Endothelial cell of umbilical vein (primary cell): ENCODE results near the gene XYLB. TPM values are rescaled to one million over a fixed set of nuclear protein-coding genes. Genes with fewer than 3 reads are reported as not detected.

Experiments used
- BruUV-seq: library from RNA; stranded (reverse); fragments of 400-500 nt; replicated peaks from 2 replicates; lab custom pipeline; 2021; lab: Mats Ljungman, UMichigan
- CTCF ChIA-PET: fragments of 300-600, 350-600 bp; sonication (Branson Sonifier 250); formaldehyde crosslinking; loops from one replicate; lab custom pipeline; 2021; ENCODE audit warnings: antibody characterized with exemption, inconsistent platforms; lab: Charles Lee
- POLR2A ChIA-PET: fragments of 300-600, 350-600 bp; sonication (Branson Sonifier 250); formaldehyde crosslinking; loops from one replicate; lab custom pipeline; 2021; ENCODE audit warnings: antibody characterized with exemption, inconsistent platforms; lab: Charles Lee
- DNase-seq: peaks from one replicate; pipeline ENCODE4 v3.0.0-alpha.2; 2011; ENCODE audit warnings: low read depth, low spot score
- FAIRE-seq: peaks from 2 replicates; lab custom pipeline; 2011; peaks lifted over from hg19 to GRCh38; lab: Jason Lieb, UNC
- H2AFZ ChIP-seq: 2 replicates; pipeline ENCODE4 v1.6.0; 2012; ENCODE audit warnings: low read depth, low read length, control low read depth, inconsistent platforms
- H3K27ac ChIP-seq: 2 replicates; pipeline ENCODE4 v1.5.1; 2011; ENCODE audit warnings: low read depth, mild to moderate bottlenecking, control low read depth, low read length, moderate library complexity; ENCODE audit not compliant: insufficient read depth
- H3K27me3 ChIP-seq, 2 experiments: 2 replicates each; pipeline versions ENCODE4 v1.6.0 to v1.6.1; 2011; ENCODE audit warnings: low read length in 2 of 2, mixed read lengths in 1 of 2; ENCODE audit not compliant: control insufficient read depth in 2 of 2, insufficient read depth in 2 of 2
- H3K36me3 ChIP-seq, 2 experiments: 2 replicates in 1 of 2; 3 replicates in 1 of 2; pipeline ENCODE4 v1.5.1; 2011; ENCODE audit warnings: low read length in 2 of 2, mild to moderate bottlenecking in 1 of 2, moderate library complexity in 1 of 2; ENCODE audit not compliant: control insufficient read depth in 2 of 2, insufficient read depth in 2 of 2; ENCODE audit errors: extremely low read depth in 1 of 2
- H3K4me1 ChIP-seq: 3 replicates; pipeline ENCODE4 v1.5.1; 2011; ENCODE audit warnings: mild to moderate bottlenecking, low read length; ENCODE audit not compliant: control insufficient read depth, insufficient read depth; ENCODE audit errors: extremely low read depth
- H3K4me2 ChIP-seq: 2 replicates; pipeline ENCODE4 v1.6.1; 2011; ENCODE audit warnings: low read length, control low read depth, mixed read lengths; ENCODE audit not compliant: insufficient read depth
- H3K4me3 ChIP-seq, 3 experiments: fragments of 200-600 bp in 1 of 3; sonication (generic), shearing (Covaris generic) in 1 of 3; replicated peaks in 1 of 3; 2 replicates each; pipeline ENCODE4 v1.5.1; 2011 to 2016; ENCODE audit warnings: control low read depth in 3 of 3, low read length in 3 of 3, mild to moderate bottlenecking in 2 of 3, inconsistent platforms in 1 of 3, low read depth in 1 of 3, moderate library complexity in 1 of 3; ENCODE audit not compliant: insufficient read depth in 1 of 3
- H3K79me2 ChIP-seq: 2 replicates; pipeline ENCODE4 v1.6.0; 2012; ENCODE audit warnings: low read length, inconsistent platforms; ENCODE audit not compliant: control insufficient read depth, insufficient read depth
- H3K9ac ChIP-seq: replicated peaks from 2 replicates; pipeline ENCODE3; 2011; ENCODE audit warnings: low read length, control low read depth; ENCODE audit not compliant: insufficient read depth; ENCODE audit errors: extremely low read depth
- H3K9me1 ChIP-seq: replicated peaks from 3 replicates; pipeline ENCODE4 v1.6.0; 2011; ENCODE audit warnings: mild to moderate bottlenecking, low read length; ENCODE audit not compliant: control insufficient read depth, insufficient read depth; ENCODE audit errors: extremely low read depth
- H3K9me3 ChIP-seq: replicated peaks from 2 replicates; pipeline ENCODE4 v1.5.1; 2012; ENCODE audit warnings: low read length, inconsistent platforms; ENCODE audit not compliant: control insufficient read depth, insufficient read depth
- H4K20me1 ChIP-seq: replicated peaks from 2 replicates; pipeline ENCODE3; 2011; ENCODE audit warnings: mild to moderate bottlenecking, low read length; ENCODE audit not compliant: control insufficient read depth, insufficient read depth; ENCODE audit errors: extremely low read depth
- EZH2 ChIP-seq: IDR thresholded peaks from 2 replicates; pipeline ENCODE4 v1.6.1; 2012; ENCODE audit warnings: borderline replicate concordance, low read depth, mild to moderate bottlenecking, moderate library complexity, low read length, inconsistent platforms; ENCODE audit not compliant: severe bottlenecking
- FOS ChIP-seq: IDR thresholded peaks from 2 replicates; pipeline ENCODE4 v1.6.1; 2011; ENCODE audit warnings: mild to moderate bottlenecking, low read length, moderate library complexity, borderline replicate concordance; ENCODE audit not compliant: insufficient read depth
- GATA2 ChIP-seq: IDR thresholded peaks from 2 replicates; pipeline ENCODE4 v1.7.0; 2011; ENCODE audit warnings: low read depth, mild to moderate bottlenecking, moderate library complexity, mixed read lengths, low read length; ENCODE audit not compliant: insufficient read length, insufficient read depth
- JUN ChIP-seq: IDR thresholded peaks from 2 replicates; pipeline ENCODE4 v1.6.1; 2011; ENCODE audit warnings: borderline replicate concordance, low read depth; ENCODE audit not compliant: insufficient read length, insufficient read depth
- MYC ChIP-seq: IDR thresholded peaks from one replicate; pipeline ENCODE4 v1.6.1; 2011; ENCODE audit warnings: mild to moderate bottlenecking, low read depth, low read length
- POLR2A ChIP-seq: IDR thresholded peaks from 2 replicates; pipeline ENCODE4 v1.6.1; 2012; ENCODE audit warnings: low read depth, mild to moderate bottlenecking, control low read depth, low read length
- POLR2AphosphoS5 ChIP-seq: IDR thresholded peaks from 2 replicates; pipeline ENCODE4 v1.6.1; 2012; ENCODE audit warnings: low read depth, mild to moderate bottlenecking, control low read depth, low read length, moderate library complexity; ENCODE audit not compliant: insufficient read depth
- dilution Hi-C: fragments of 300-500 bp; cut with MboI; formaldehyde crosslinking; loops from one replicate; pipeline ENCODE4 v1.15.0; 2019; ENCODE audit warnings: low sequenced_read_pairs; ENCODE audit not compliant: extremely low pct_ligation_motif_present
- intact Hi-C: fragments of 100-400 bp; cut with micrococcal nuclease; formaldehyde crosslinking; loops from one replicate; pipeline ENCODE4 v1.10.0; 2022
- polyA plus RNA-seq, 4 experiments: library from polyadenylated mRNA; depleted of rRNA in 3 of 4; stranded (reverse) in 3 of 4; unstranded in 1 of 4; fragments of >200 nt; gene quantifications; 2 replicates each; pipeline versions ENCODE4 v1.2.1 to v1.2.3, GENCODE V29; 2011 to 2012; ENCODE audit warnings: missing spikeins in 1 of 4
- total RNA-seq: library from RNA; stranded (reverse); gene quantifications from 2 replicates; pipeline ENCODE4 v1.2.3, GENCODE V29; 2021
- TF ChIP-seq, protein P1 (sequence below): IDR thresholded peaks from 2 replicates; pipeline ENCODE4 v1.6.1; 2011; ENCODE audit not compliant: insufficient read depth, insufficient read length
- TF ChIP-seq, protein P2 (sequence below), 2 donors: IDR thresholded peaks; 1 replicate in 1 of 2; 2 replicates in 1 of 2; pipeline ENCODE4 v1.5.1; 2011; ENCODE audit warnings: low read length in 2 of 2, mild to moderate bottlenecking in 2 of 2, moderate library complexity in 2 of 2, control low read depth in 1 of 2, inconsistent platforms in 1 of 2, low read depth in 1 of 2; ENCODE audit not compliant: insufficient read depth in 1 of 2; ENCODE audit errors: extremely low read depth in 1 of 2

The XYLB gene
- total and polyA plus RNA-seq, 2 donors (not counting 3 experiments of a cell fraction or from before 2014, with no cell fraction given), result 3.7 to 4.3 TPM

DNA sequence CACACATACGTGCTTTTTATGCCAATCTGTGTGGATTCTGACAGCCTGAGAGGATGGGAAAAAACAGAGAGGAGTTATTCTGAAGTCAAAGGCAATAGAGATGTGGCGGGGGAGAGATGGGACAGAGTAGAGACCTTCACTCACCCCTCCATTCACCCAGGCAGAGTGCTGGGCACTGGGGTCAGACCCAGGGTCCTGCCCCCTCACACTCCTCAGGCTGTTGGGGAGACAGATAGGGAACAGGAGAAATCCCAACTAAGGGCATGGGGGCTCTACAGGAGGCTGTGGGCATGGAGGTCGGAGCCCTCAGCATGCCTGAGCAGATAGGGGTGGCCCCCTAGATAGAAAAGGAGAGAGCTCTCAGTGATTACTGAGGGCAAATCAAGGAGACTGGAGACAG lies 34.2 kb upstream of the XYLB start:
- H3K79me2 ChIP-seq, result no peaks in the 10 kb centered on the region
- H4K20me1 ChIP-seq, result no peaks in the 10 kb centered on the region
- no peaks in the 10 kb centered on the region for H3K36me3 ChIP-seq
- H3K4me2 ChIP-seq, result no peak overlapping the region
- dilution Hi-C loops (no loop called here), intact Hi-C loops (no loop called here)
- DNase-seq, result no peak
- no peaks in the 10 kb centered on the region for H3K9me3 ChIP-seq
- H3K9ac ChIP-seq, result no peak overlapping the region
- no peaks in the 10 kb centered on the region for H3K27me3 ChIP-seq
- no peaks in the 10 kb centered on the region for H3K9me1 ChIP-seq
- H3K4me1 ChIP-seq, result no peaks in the 10 kb centered on the region
- CTCF ChIA-PET, result no interaction called here
- POLR2A ChIA-PET, result no interaction called here
- FAIRE-seq, result no peak
- BruUV-seq, result no TSS peak
- no peak overlapping the region for H3K27ac ChIP-seq
- TF ChIP-seq FOS, result no peak
- no peak for TF ChIP-seq JUN
- TF ChIP-seq EZH2, result no peak
- TF ChIP-seq, protein P1, sequence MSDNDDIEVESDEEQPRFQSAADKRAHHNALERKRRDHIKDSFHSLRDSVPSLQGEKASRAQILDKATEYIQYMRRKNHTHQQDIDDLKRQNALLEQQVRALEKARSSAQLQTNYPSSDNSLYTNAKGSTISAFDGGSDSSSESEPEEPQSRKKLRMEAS, result no peak
- TF ChIP-seq MYC, result no peak
- no peak for TF ChIP-seq POLR2AphosphoS5
- TF ChIP-seq GATA2, result no peak
- no peak for TF ChIP-seq POLR2A
- TF ChIP-seq, protein P2, sequence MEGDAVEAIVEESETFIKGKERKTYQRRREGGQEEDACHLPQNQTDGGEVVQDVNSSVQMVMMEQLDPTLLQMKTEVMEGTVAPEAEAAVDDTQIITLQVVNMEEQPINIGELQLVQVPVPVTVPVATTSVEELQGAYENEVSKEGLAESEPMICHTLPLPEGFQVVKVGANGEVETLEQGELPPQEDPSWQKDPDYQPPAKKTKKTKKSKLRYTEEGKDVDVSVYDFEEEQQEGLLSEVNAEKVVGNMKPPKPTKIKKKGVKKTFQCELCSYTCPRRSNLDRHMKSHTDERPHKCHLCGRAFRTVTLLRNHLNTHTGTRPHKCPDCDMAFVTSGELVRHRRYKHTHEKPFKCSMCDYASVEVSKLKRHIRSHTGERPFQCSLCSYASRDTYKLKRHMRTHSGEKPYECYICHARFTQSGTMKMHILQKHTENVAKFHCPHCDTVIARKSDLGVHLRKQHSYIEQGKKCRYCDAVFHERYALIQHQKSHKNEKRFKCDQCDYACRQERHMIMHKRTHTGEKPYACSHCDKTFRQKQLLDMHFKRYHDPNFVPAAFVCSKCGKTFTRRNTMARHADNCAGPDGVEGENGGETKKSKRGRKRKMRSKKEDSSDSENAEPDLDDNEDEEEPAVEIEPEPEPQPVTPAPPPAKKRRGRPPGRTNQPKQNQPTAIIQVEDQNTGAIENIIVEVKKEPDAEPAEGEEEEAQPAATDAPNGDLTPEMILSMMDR (IDR thresholded peaks at IDR 0.05; ENCODE audit: extremely low read depth in 1 of 2, insufficient read depth in 1 of 2, low read depth in 1 of 2, low read length in 2 of 2), result no peak
- no peak overlapping the region for H3K4me3 ChIP-seq
- H2AFZ ChIP-seq, result no peak overlapping the region
